SK-N-SH treated with all-trans-retinoic acid at 6 μM for 48 hours (cell line): ENCODE data around the gene SORCS2.

Experiments used
- ATAC-seq: fragments of 200-7000 bp; cut with Tn5 transposase; 3 replicates; pipeline ENCODE4 v1.9.1; 2020; ENCODE audit warnings: mild to moderate bottlenecking, moderate library complexity
- ARNTL ChIP-seq: fragments of 450-650 bp; formaldehyde crosslinking; IDR thresholded peaks from 2 replicates; pipeline ENCODE4 v1.5.0; 2020; ENCODE audit warnings: low read depth, mild to moderate bottlenecking, moderate library complexity, borderline replicate concordance
- CSDC2 ChIP-seq: fragments of 250-450 bp; sonication (Bioruptor Pico); IDR thresholded peaks from 2 replicates; pipeline ENCODE4 v1.5.0; 2020; ENCODE audit warnings: mild to moderate bottlenecking, moderate library complexity
- ESRRG ChIP-seq: fragments of 250-450 bp; sonication (Bioruptor Pico); IDR thresholded peaks from 2 replicates; pipeline ENCODE4 v1.6.1; 2021; ENCODE audit warnings: mild to moderate bottlenecking
- GLIS3 ChIP-seq: fragments of 250-450 bp; sonication (Bioruptor Pico); IDR thresholded peaks from 2 replicates; pipeline ENCODE4 v1.5.0; 2020; ENCODE audit warnings: mild to moderate bottlenecking, moderate library complexity
- ISL1 ChIP-seq: fragments of 250-450 bp; sonication (Bioruptor Pico); IDR thresholded peaks from 2 replicates; pipeline ENCODE4 v2.1.2; 2022; ENCODE audit warnings: mild to moderate bottlenecking, moderate library complexity
- OSR1 ChIP-seq: fragments of 250-450 bp; sonication (Bioruptor Pico); IDR thresholded peaks from 2 replicates; pipeline ENCODE4 v1.8.0; 2022; ENCODE audit warnings: moderate library complexity, mild to moderate bottlenecking, inconsistent platforms
- POU6F1 ChIP-seq: fragments of 250-450 bp; sonication (Bioruptor Pico); IDR thresholded peaks from 2 replicates; pipeline ENCODE4 v1.8.0; 2021; ENCODE audit warnings: low read depth, mild to moderate bottlenecking, moderate library complexity, borderline replicate concordance
- PPARA ChIP-seq: fragments of 250-450 bp; sonication (Bioruptor Pico); IDR thresholded peaks from 2 replicates; pipeline ENCODE4 v1.5.0; 2020; ENCODE audit warnings: mild to moderate bottlenecking, borderline replicate concordance
- RARB ChIP-seq: fragments of 250-450 bp; sonication (Bioruptor Pico); IDR thresholded peaks from 2 replicates; pipeline ENCODE4 v1.8.0; 2021; ENCODE audit warnings: mild to moderate bottlenecking, moderate library complexity
- SNAI2 ChIP-seq: fragments of 250-450 bp; sonication (Bioruptor Pico); IDR thresholded peaks from 2 replicates; pipeline ENCODE4 v1.5.0; 2020; ENCODE audit warnings: mild to moderate bottlenecking, moderate library complexity
- TCF4 ChIP-seq: fragments of 250-450 bp; sonication (Bioruptor Pico); IDR thresholded peaks from 2 replicates; pipeline ENCODE4 v1.8.0; 2021; ENCODE audit warnings: mild to moderate bottlenecking, moderate library complexity, borderline replicate concordance
- TOX ChIP-seq: fragments of 250-450 bp; sonication (Bioruptor Pico); IDR thresholded peaks from 2 replicates; pipeline ENCODE4 v1.8.0; 2021; ENCODE audit warnings: mild to moderate bottlenecking, moderate library complexity, borderline replicate concordance
- ZC3H10 ChIP-seq: fragments of 250-450 bp; sonication (Bioruptor Pico); IDR thresholded peaks from 2 replicates; pipeline ENCODE4 v1.5.1; 2021; ENCODE audit warnings: mild to moderate bottlenecking, moderate library complexity
- ZFP3 ChIP-seq: fragments of 250-450 bp; sonication (Bioruptor Pico); IDR thresholded peaks from 2 replicates; pipeline ENCODE4 v1.5.0; 2020; ENCODE audit warnings: mild to moderate bottlenecking, moderate library complexity
- ZFP30 ChIP-seq: fragments of 450-650 bp; formaldehyde crosslinking; IDR thresholded peaks from 2 replicates; pipeline ENCODE4 v1.5.0; 2022; ENCODE audit warnings: mild to moderate bottlenecking, moderate library complexity
- ZNF565 ChIP-seq: fragments of 450-650 bp; formaldehyde crosslinking; conservative IDR thresholded peaks from 2 replicates; pipeline ENCODE4 v1.5.0; 2020; ENCODE audit warnings: low read depth, mild to moderate bottlenecking, moderate library complexity
- ZNF70 ChIP-seq: fragments of 450-650 bp; formaldehyde crosslinking; IDR thresholded peaks from 2 replicates; pipeline ENCODE4 v1.5.0; 2020; ENCODE audit warnings: mild to moderate bottlenecking, moderate library complexity
- ZNF8 ChIP-seq: fragments of 450-650 bp; formaldehyde crosslinking; IDR thresholded peaks from 2 replicates; pipeline ENCODE4 v1.5.0; 2020; ENCODE audit warnings: mild to moderate bottlenecking, moderate library complexity
- TF ChIP-seq, protein P1 (sequence below): fragments of 250-450 bp; sonication (Bioruptor Pico); IDR thresholded peaks from 2 replicates; pipeline ENCODE4 v1.8.0; 2020; ENCODE audit warnings: mild to moderate bottlenecking, moderate library complexity, borderline replicate concordance
- TF ChIP-seq, protein P2 (sequence below): fragments of 250-450 bp; sonication (Bioruptor Pico); IDR thresholded peaks from 2 replicates; pipeline ENCODE4 v1.5.1; 2021; ENCODE audit warnings: mild to moderate bottlenecking, moderate library complexity
- TF ChIP-seq, protein P3 (sequence below): fragments of 250-450 bp; sonication (Bioruptor Pico); IDR thresholded peaks from 2 replicates; pipeline ENCODE4 v1.5.1; 2020; ENCODE audit warnings: low read depth, mild to moderate bottlenecking, moderate library complexity

The SORCS2 gene

DNA sequence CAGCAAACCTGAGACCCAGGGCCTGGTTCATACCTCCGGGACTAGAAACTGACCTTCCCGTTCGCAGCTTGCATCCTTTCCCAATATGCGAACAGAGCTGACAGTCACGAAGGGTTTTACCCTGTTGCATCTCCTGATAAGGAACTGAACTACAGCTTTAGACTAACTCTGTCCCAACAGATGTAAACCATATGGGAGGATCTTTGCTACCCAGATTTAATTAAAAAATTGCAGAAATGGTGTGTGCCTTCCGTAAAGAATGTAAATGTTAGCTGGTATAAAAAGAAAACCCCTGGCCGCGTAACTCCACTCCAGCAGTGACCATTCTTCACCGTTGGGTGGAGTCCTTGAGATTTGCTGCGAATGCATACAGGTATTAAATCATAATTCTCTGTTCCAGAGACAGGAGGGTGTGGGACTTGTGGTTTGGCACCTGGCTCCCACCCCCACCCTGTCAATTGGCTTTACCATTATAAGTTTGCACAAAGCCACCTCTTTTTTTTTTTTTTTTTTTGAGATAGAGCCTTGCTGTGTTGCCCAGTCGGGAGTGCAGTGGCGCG, 40.6 kb upstream of the SORCS2 start:
- peak; percentile 65 for ATAC-seq
- no peak for TF ChIP-seq ARNTL (CRISPR knock-in tag)
- TF ChIP-seq, protein P1, sequence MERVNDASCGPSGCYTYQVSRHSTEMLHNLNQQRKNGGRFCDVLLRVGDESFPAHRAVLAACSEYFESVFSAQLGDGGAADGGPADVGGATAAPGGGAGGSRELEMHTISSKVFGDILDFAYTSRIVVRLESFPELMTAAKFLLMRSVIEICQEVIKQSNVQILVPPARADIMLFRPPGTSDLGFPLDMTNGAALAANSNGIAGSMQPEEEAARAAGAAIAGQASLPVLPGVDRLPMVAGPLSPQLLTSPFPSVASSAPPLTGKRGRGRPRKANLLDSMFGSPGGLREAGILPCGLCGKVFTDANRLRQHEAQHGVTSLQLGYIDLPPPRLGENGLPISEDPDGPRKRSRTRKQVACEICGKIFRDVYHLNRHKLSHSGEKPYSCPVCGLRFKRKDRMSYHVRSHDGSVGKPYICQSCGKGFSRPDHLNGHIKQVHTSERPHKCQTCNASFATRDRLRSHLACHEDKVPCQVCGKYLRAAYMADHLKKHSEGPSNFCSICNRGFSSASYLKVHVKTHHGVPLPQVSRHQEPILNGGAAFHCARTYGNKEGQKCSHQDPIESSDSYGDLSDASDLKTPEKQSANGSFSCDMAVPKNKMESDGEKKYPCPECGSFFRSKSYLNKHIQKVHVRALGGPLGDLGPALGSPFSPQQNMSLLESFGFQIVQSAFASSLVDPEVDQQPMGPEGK (CRISPR knock-in tag), result no peak
- no peak for TF ChIP-seq ZFP3 (CRISPR knock-in tag)
- TF ChIP-seq TCF4 (CRISPR knock-in tag), result peak; percentile 30; the same call in 1 of the 2 replicates
- TF ChIP-seq ISL1 (CRISPR knock-in tag), result no peak

DNA sequence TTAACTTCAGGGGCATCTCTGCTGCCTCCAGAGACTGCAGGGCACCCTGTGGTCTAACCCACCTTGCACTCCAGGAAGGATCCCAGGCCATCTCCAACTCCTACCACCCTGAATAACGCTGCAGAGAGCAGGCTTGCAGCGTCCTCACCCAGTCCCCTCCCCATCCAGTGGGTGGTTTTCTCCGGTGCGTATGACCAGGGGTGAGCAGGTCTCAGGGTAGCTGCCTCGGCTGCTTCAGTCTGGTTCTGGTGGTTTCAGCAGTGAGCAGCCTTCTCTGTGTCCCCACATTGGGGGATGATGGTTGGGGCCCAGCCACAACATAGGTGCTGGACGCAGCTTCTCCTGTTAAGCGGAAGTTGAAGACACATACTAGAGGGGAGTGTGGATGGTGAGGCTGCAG, 38.6 kb upstream of the SORCS2 start:
- TF ChIP-seq CSDC2 (CRISPR knock-in tag) (no peak), ARNTL (CRISPR knock-in tag) (no peak), POU6F1 (no peak), ZNF70 (no peak), RARB (CRISPR knock-in tag) (no peak)
- TF ChIP-seq, protein P2, sequence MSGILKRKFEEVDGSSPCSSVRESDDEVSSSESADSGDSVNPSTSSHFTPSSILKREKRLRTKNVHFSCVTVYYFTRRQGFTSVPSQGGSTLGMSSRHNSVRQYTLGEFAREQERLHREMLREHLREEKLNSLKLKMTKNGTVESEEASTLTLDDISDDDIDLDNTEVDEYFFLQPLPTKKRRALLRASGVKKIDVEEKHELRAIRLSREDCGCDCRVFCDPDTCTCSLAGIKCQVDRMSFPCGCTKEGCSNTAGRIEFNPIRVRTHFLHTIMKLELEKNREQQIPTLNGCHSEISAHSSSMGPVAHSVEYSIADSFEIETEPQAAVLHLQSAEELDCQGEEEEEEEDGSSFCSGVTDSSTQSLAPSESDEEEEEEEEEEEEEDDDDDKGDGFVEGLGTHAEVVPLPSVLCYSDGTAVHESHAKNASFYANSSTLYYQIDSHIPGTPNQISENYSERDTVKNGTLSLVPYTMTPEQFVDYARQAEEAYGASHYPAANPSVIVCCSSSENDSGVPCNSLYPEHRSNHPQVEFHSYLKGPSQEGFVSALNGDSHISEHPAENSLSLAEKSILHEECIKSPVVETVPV (CRISPR knock-in tag), result no peak
- ATAC-seq, result no peak

- ATAC-seq, result no peak
- TF ChIP-seq, protein P2 (CRISPR knock-in tag), result no peak
- TF ChIP-seq PPARA (CRISPR knock-in tag) (no peak), ZC3H10 (CRISPR knock-in tag) (no peak), ZNF8 (CRISPR knock-in tag) (no peak), ISL1 (CRISPR knock-in tag) (no peak), TCF4 (CRISPR knock-in tag) (no peak), SNAI2 (CRISPR knock-in tag) (no peak), ZNF70 (no peak), TOX (CRISPR knock-in tag) (no peak), ESRRG (CRISPR knock-in tag) (no peak), POU6F1 (no peak), GLIS3 (CRISPR knock-in tag) (no peak), ZFP30 (no peak), OSR1 (CRISPR knock-in tag) (no peak), CSDC2 (CRISPR knock-in tag) (no peak), ZNF565 (CRISPR knock-in tag) (no peak)
- TF ChIP-seq, protein P3, sequence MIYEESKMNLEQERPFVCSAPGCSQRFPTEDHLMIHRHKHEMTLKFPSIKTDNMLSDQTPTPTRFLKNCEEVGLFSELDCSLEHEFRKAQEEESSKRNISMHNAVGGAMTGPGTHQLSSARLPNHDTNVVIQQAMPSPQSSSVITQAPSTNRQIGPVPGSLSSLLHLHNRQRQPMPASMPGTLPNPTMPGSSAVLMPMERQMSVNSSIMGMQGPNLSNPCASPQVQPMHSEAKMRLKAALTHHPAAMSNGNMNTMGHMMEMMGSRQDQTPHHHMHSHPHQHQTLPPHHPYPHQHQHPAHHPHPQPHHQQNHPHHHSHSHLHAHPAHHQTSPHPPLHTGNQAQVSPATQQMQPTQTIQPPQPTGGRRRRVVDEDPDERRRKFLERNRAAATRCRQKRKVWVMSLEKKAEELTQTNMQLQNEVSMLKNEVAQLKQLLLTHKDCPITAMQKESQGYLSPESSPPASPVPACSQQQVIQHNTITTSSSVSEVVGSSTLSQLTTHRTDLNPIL, result no peak
- TF ChIP-seq, protein P1 (CRISPR knock-in tag), result no peak
These were observed 37.9 kb upstream of the SORCS2 start for GRCh38 chr4:7154351-7154981.
